ENCODE results near the gene C1QL4.

DNA sequence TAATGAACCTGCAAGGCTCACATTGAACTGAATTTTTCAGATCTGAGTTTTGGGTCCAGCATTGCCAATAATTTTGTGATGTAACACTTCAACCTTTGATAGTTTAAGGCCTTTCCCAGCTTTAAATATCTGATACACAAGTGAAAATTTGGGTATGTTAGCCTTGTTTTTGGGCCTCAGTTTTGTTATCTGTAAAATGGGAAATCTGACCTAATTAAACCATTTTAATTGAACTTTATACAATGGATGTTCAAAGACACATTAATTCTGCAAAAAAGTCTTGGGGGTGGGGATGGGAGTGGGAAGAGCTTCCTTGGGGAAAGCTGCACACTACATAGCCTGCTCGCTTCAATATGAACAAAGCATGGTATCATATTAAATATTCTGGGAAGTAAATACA lies 25.1 kb upstream of the C1QL4 start:
- TF ChIP-seq, protein P1, sequence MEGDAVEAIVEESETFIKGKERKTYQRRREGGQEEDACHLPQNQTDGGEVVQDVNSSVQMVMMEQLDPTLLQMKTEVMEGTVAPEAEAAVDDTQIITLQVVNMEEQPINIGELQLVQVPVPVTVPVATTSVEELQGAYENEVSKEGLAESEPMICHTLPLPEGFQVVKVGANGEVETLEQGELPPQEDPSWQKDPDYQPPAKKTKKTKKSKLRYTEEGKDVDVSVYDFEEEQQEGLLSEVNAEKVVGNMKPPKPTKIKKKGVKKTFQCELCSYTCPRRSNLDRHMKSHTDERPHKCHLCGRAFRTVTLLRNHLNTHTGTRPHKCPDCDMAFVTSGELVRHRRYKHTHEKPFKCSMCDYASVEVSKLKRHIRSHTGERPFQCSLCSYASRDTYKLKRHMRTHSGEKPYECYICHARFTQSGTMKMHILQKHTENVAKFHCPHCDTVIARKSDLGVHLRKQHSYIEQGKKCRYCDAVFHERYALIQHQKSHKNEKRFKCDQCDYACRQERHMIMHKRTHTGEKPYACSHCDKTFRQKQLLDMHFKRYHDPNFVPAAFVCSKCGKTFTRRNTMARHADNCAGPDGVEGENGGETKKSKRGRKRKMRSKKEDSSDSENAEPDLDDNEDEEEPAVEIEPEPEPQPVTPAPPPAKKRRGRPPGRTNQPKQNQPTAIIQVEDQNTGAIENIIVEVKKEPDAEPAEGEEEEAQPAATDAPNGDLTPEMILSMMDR (IDR thresholded peaks at IDR 0.05), result no peak
- TF ChIP-seq RCOR1 (IDR thresholded peaks at IDR 0.05; ENCODE audit: low read depth, low read length) (no peak), POLR2AphosphoS2 (conservative IDR thresholded peaks at IDR 0.05; ENCODE audit: low read length) (no peak), ESRRA (IDR thresholded peaks at IDR 0.05; ENCODE audit: borderline replicate concordance, low read length) (no peak)
